HG02938 (cell line): ENCODE data around the gene CRIP2.

Source experiments
- ATAC-seq: cut with Tn5 transposase; IDR thresholded peaks from one replicate; pipeline ENCODE4 v1.9.1; 2021; ENCODE audit warnings: mild to moderate bottlenecking, moderate library complexity; ENCODE audit not compliant: unreplicated experiment

CRIP2 gene

GRCh38 chr14:105460116-105460515, 14.5 kb upstream of the CRIP2 start:
- ATAC-seq: no peak

GRCh38 chr14:105460616-105461015, 14.0 kb upstream of the CRIP2 start:
- ATAC-seq: no peak

- ATAC-seq: no peak
Observed at GRCh38 chr14:105461903-105462302, 12.7 kb upstream of the CRIP2 start.

DNA sequence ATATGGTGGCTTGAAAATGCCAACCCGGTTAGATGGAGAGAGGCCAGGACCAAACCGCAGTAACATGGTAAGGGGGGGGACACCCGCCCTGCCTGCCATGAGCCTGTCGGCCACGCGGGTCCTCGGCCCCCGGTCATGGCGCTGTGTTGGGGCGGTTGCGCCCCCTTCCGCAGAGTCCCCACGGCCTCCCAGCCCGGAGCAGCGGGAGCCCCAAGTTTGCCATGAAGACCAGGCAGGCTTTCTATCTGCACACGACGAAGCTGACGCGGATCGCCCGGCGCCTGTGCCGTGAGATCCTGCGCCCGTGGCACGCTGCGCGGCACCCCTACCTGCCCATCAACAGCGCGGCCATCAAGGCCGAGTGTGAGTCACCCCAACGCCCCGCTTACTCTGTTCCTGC, 10.1 kb upstream of the CRIP2 start:
- no peak for ATAC-seq

- ATAC-seq: no peak
Observed at GRCh38 chr14:105465209-105466031, 9.2 kb upstream of the CRIP2 start.

- no peak for ATAC-seq
Observed at GRCh38 chr14:105466531-105467248, 7.9 kb upstream of the CRIP2 start.

GRCh38 chr14:105467249-105467941, 7.2 kb upstream of the CRIP2 start:
- no peak for ATAC-seq

- no peak for ATAC-seq
Observed at GRCh38 chr14:105467942-105468471, 6.6 kb upstream of the CRIP2 start.

DNA sequence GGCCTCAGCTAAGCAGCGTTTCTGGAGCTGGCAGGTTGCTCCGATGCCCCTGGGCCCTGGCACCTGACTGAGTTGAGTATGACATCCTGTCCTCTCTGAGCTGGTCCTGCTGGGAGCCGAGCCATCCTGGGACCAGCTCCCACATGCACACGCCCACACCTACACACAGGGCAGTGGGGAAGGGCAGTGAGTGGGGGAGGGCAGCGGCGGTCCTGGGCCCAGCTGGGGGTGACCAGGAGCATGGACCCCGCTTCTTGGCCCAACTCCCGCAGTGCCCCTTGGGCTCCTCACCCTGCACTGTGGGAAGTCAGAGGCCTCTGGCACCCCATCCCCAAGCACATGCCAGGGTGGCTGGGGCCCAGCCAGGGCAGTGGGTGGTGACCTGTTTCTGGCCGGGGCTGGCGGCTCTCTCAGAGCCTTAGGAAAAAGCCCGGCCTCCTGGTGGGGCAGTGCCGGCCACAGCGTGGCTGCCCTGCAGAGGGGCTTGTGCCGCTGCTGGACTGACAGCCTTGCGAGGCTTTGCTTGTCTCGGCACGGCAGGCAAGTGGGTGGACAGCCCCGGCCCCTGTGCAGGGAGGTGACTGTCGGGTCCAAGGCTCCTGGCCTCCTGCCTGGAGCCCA, 5.9 kb upstream of the CRIP2 start:
- ATAC-seq: no peak

- ATAC-seq: no peak
Observed at GRCh38 chr14:105469456-105470349, 4.9 kb upstream of the CRIP2 start.

DNA sequence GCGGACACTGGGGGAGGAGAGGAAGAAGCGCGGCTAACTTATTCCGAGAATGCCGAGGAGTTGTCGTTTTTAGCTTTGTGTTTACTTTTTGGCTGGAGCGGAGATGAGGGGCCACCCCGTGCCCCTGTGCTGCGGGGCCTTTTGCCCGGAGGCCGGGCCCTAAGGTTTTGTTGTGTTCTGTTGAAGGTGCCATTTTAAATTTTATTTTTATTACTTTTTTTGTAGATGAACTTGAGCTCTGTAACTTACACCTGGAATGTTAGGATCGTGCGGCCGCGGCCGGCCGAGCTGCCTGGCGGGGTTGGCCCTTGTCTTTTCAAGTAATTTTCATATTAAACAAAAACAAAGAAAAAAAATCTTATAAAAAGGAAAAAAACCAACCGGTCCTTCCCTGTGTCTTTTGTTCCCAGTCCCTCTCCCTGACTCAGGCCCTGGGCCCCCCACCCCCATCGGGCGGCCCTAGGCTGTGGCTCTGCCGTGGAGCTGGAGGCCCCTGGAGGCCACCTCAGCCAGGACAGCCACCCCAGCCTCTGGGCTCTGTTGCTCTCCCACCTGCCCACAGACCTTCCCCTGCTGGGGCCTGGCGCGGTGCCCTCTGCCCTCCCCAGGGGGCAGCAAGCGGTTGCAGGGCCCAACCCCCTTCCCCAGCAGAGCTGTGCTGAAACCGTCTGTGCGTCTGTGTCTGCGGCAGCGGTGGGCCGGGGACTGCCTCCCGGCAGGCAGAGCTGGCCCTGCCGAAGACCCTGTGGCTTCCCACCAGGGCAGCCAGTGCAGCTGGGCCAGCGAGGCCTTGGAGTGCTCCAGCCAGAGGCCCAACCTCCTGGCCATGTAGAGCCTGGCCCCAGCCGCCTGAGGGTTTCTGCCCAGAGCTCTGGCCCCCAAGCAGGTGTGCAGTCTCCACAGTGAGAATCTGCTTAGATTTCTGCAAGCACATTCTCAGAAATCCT, 4.0 kb upstream of the CRIP2 start:
- no peak for ATAC-seq

- ATAC-seq: no peak
Observed at GRCh38 chr14:105471297-105471821, 3.3 kb upstream of the CRIP2 start.

GRCh38 chr14:105471823-105472485, 2.7 kb upstream of the CRIP2 start:
- no peak for ATAC-seq

DNA sequence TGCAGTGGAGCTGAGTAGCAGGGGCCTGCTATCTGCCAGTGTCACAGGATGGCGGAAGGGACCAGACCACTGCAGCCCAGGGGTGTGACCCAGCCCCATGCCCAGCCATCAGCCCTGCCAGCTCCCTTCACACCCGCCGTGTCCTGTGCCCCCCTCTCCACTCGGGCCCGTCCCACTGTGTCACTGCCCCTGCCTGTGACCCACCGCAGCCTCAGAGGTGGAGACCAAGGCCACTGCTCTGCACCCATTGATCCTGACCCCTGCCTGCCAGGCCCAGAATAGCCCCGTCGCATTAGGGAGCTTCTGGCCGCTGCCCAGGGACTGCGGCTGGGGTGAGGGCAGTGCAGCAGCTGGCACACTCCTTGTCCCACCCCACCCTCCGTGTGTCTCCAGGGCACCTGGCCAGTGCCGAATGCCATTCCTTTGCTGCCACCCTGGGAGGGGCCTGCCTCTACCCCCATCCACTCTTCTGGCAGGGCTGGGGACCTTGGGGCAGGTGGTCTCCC, 2.1 kb upstream of the CRIP2 start:
- ATAC-seq: no peak

GRCh38 chr14:105473033-105473676, 1.5 kb upstream of the CRIP2 start:
- no peak for ATAC-seq

GRCh38 chr14:105473677-105474482, 741 bp upstream of the CRIP2 start:
- no peak for ATAC-seq
